Spleen (tissue), 7 donors: ENCODE data around the gene CUL1.

Source experiments
- CTCF ChIP-seq, 11 experiments: fragments of 200-600 bp in 7 of 11; fragments of 450-650 bp in 4 of 11; sonication (generic) in 4 of 11; IDR thresholded peaks in 8 of 11; conservative IDR thresholded peaks in 3 of 11; 1 replicate in 7 of 11; 2 replicates in 4 of 11; pipeline versions ENCODE4 v1.4.0 to v1.8.0; 2016 to 2021; ENCODE audit warnings: antibody characterized with exemption in 11 of 11, inconsistent platforms in 4 of 11, mild to moderate bottlenecking in 1 of 11
- POLR2A ChIP-seq, 3 donors: fragments of 450-650 bp; IDR thresholded peaks; one replicate each; pipeline ENCODE4 v1.5.1; 2017; ENCODE audit warnings: antibody characterized with exemption in 3 of 3, mild to moderate bottlenecking in 1 of 3
- donor health status: DM: no; HTN: no; CAD: no; lungs with moderate emphysema.
- donor health status: DM: no; HTN: no; CAD: no.
- donor health status: DM: no; HTN: no; CAD: no.

- TF ChIP-seq CTCF (IDR thresholded peaks at IDR 0.05 in 8 of 11, conservative IDR thresholded peaks at IDR 0.05 in 3 of 11) (no peak), POLR2A (IDR thresholded peaks at IDR 0.05) (no peak)
Measured at GRCh38 chr7:148763622-148764021, 64.9 kb downstream of the CUL1 start.
